ENCODE measurements around the gene CDC42BPB. TPM values are rescaled to one million over a fixed set of nuclear protein-coding genes. Genes with fewer than 3 reads are reported as not detected.

The CDC42BPB gene
- total and polyA plus RNA-seq, 2 of the 13 experiments (the other 11 are each of a cell fraction or from before 2014, with no cell fraction given): 19.7 to 32.3 TPM

- TF ChIP-seq ZBTB43 (CRISPR knock-in tag; conservative IDR thresholded peaks at IDR 0.05): no peak
- no peak for TF ChIP-seq HINFP (CRISPR knock-in tag; IDR thresholded peaks at IDR 0.05; ENCODE audit: low read depth)
- no peak for TF ChIP-seq NR2C2 (CRISPR knock-in tag; IDR thresholded peaks at IDR 0.05; ENCODE audit: borderline replicate concordance)
- TF ChIP-seq THRA (CRISPR knock-in tag; IDR thresholded peaks at IDR 0.05; ENCODE audit: borderline replicate concordance): no peak
- peak; percentile 46; the same call in 1 of the 2 replicates for TF ChIP-seq SP4 (CRISPR knock-in tag; IDR thresholded peaks at IDR 0.05)
- TF ChIP-seq ISL2 (CRISPR knock-in tag; IDR thresholded peaks at IDR 0.05): no peak
- 0 out of 2 replicates have a peak, but pooled peaks have one; percentile 1 for TF ChIP-seq ZNF556 (CRISPR knock-in tag; IDR thresholded peaks at IDR 0.05; ENCODE audit: borderline replicate concordance)
- no peak for TF ChIP-seq PRMT3 (CRISPR knock-in tag; IDR thresholded peaks at IDR 0.05; ENCODE audit: borderline replicate concordance, low read depth)
- no peak; the same call in 1 of the 2 replicates for TF ChIP-seq KDM5B (CRISPR knock-in tag; IDR thresholded peaks at IDR 0.05; ENCODE audit: borderline replicate concordance)
- no peak for TF ChIP-seq ZNF768 (CRISPR knock-in tag; IDR thresholded peaks at IDR 0.05)
- TF ChIP-seq KLF11 (CRISPR knock-in tag; IDR thresholded peaks at IDR 0.05): no peak
- no peak for TF ChIP-seq ARID3A (IDR thresholded peaks at IDR 0.05; ENCODE audit: low read depth, low read length)
- TF ChIP-seq MTERF4 (CRISPR knock-in tag; IDR thresholded peaks at IDR 0.05): 0 out of 2 replicates have a peak, but pooled peaks have one; percentile 24
- TF ChIP-seq DNMT1 (CRISPR knock-in tag; IDR thresholded peaks at IDR 0.05): no peak
- TF ChIP-seq KAT8 (CRISPR knock-in tag; IDR thresholded peaks at IDR 0.05): no peak
- TF ChIP-seq ZBTB7B (CRISPR knock-in tag; IDR thresholded peaks at IDR 0.05): no peak
- no peak for TF ChIP-seq YEATS4 (CRISPR knock-in tag; IDR thresholded peaks at IDR 0.05; ENCODE audit: borderline replicate concordance)
- TF ChIP-seq GRHL1 (CRISPR knock-in tag; conservative IDR thresholded peaks at IDR 0.05): no peak
- TF ChIP-seq EZH2 (conservative IDR thresholded peaks at IDR 0.05; ENCODE audit: low read depth, low read length): no peak
- TF ChIP-seq CHD4 (IDR thresholded peaks at IDR 0.05; ENCODE audit: borderline replicate concordance, low read length): no peak
These were observed 47.5 kb upstream of the CDC42BPB start (continued) for GRCh38 chr14:103104654-103105452.
